Activated T-cell treated with anti-CD3 and anti-CD28 coated beads, Interleukin-2, amount 50 U/mL, for 24 hours (primary cell): ENCODE results near the gene CDK4.

Experiments used
- DNase-seq: peaks from one replicate; pipeline ENCODE4 v3.0.0-alpha.2; 2020
- H3K27ac Mint-ChIP-seq: 2 replicates; pipeline ENCODE4 v1.8.0; 2020; ENCODE audit warnings: mild to moderate bottlenecking, mixed read lengths
- H3K27me3 Mint-ChIP-seq: 2 replicates; pipeline ENCODE4 v1.8.0; 2020; ENCODE audit warnings: mixed read lengths
- H3K36me3 Mint-ChIP-seq: 2 replicates; pipeline ENCODE4 v1.8.0; 2020; ENCODE audit warnings: low read depth, mixed read lengths
- H3K4me1 Mint-ChIP-seq: 2 replicates; pipeline ENCODE4 v1.8.0; 2020; ENCODE audit warnings: low read depth, mixed read lengths
- H3K4me3 Mint-ChIP-seq: 2 replicates; pipeline ENCODE4 v1.8.0; 2020; ENCODE audit warnings: mild to moderate bottlenecking, moderate library complexity, mixed read lengths
- H3K9me3 Mint-ChIP-seq: 2 replicates; pipeline ENCODE4 v1.8.0; 2020; ENCODE audit warnings: mixed read lengths

CDK4 gene

DNA sequence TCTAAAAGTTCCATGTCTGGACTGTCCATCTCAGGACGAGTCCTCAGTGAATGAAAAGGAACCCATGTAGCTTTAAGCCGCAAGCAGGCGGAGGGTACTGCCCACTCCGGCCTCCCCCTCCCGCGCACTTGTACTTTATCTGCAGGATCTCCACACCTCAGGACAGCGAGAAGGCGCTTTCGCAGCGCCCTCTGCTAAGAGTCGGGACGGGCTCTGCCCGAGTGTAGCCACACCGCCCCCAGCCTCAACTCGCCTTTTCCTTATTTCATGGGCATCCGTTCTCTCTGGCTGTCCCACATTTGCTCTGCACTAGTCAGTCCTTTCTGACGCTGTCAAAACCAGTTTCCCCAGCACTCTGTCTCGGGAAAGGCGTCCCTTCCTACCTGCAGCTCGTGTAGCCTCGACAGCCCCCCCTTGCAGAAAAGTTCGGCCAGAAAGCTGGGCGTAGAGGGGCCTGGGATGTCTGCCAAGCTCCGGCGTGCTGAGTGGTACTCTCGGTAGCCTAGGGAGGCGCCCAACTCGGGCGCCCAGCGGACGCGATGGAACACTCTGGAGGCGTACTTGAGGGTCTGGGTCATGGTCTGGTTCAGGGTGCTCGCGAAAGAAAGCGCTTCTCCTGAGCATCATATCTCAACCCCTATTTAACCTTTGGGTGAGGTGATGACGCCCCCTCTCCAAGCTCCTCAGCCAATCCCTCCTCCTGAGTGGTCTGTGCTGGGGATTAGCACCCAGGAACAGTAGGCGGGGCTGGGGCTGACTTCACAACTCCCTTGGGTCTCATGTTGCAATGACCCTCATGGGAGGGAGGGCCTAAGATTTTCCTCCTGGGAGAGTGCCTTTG, 14.6 kb upstream of the CDK4 start, which contains the start of gene CYP27B1:
TSS of gene CYP27B1 (minus strand) at position 615 of the 841 bp plus-strand sequence. CDS start at position 578, 37 bp downstream.
- Mint-ChIP-seq H3K4me3 (peak within 1 kb of the TSS; percentile 91), H3K9me3 (no peaks in the 10 kb centered on the region), H3K36me3 (peaks cover 79% of the 10 kb centered on the region), H3K4me1 (peaks cover 57% of the 10 kb centered on the region), H3K27me3 (peaks cover 13% of the 10 kb centered on the region), H3K27ac (peak within 1 kb of the TSS; percentile 67)
- peak; percentile 48 for DNase-seq

DNA sequence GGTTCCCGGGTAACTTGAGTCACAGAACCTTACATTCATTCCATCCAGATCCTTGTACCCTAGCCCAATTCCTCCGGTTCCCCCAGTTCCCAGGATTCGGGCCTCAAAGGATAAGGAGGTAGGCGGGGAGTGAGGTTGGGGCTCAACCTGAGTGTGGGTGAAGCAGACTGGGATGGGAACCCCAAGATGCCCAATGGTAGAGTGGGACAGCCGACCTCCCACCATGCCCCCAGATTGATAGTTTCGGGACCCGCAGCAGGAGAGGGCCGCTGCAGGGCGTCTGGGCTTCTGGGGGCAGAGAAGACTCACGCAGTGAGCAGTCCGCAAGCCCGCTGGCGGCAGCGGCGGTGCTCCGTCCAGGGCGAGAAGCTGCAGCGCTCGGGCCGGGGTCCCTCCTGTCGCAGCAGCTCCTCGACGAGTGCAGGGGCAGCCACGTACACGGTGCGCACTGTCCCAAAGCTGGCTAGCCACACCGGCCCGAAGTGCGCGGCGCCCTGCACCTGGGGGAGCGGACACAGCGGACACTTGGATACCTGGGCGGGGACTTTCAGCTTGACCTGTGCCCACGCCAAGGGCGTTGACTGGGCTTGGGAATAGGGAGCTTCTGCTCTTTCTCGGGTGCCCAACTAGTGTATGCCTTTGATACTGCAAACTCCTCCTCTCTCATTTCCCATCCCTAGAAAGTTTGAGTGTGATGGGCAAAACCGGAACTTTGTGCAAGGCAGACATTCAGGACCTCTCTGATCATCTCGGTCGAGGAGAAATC, 13.8 kb upstream of the CDK4 start:
- peaks cover 51% of the 10 kb centered on the region for H3K4me1 Mint-ChIP-seq
- H3K27ac Mint-ChIP-seq: peak overlapping the region; percentile 67
- H3K27me3 Mint-ChIP-seq: peaks cover 13% of the 10 kb centered on the region
- H3K9me3 Mint-ChIP-seq: no peaks in the 10 kb centered on the region
- H3K4me3 Mint-ChIP-seq: peak overlapping the region; percentile 91
- H3K36me3 Mint-ChIP-seq: peaks cover 79% of the 10 kb centered on the region
- DNase-seq: no peak

- H3K9me3 Mint-ChIP-seq: no peaks in the 10 kb centered on the region
- peak overlapping the region; percentile 91 for H3K4me3 Mint-ChIP-seq
- peaks cover 79% of the 10 kb centered on the region for H3K36me3 Mint-ChIP-seq
- peaks cover 13% of the 10 kb centered on the region for H3K27me3 Mint-ChIP-seq
- peak overlapping the region; percentile 63 for H3K27ac Mint-ChIP-seq
- DNase-seq: peak; percentile 79
- H3K4me1 Mint-ChIP-seq: peaks cover 50% of the 10 kb centered on the region
Observed at GRCh38 chr12:57765003-57765697, 13.0 kb upstream of the CDK4 start.

GRCh38 chr12:57764662-57765002, 12.5 kb upstream of the CDK4 start:
- Mint-ChIP-seq H3K4me1 (peaks cover 50% of the 10 kb centered on the region), H3K36me3 (peaks cover 79% of the 10 kb centered on the region), H3K27me3 (peaks cover 13% of the 10 kb centered on the region), H3K4me3 (peak overlapping the region; percentile 91), H3K27ac (peak overlapping the region; percentile 63), H3K9me3 (no peaks in the 10 kb centered on the region)
- no peak for DNase-seq

GRCh38 chr12:57763881-57764661, 12.0 kb upstream of the CDK4 start:
- H3K4me3 Mint-ChIP-seq: peak overlapping the region; percentile 91
- H3K9me3 Mint-ChIP-seq: no peaks in the 10 kb centered on the region
- H3K36me3 Mint-ChIP-seq: peaks cover 79% of the 10 kb centered on the region
- peaks cover 13% of the 10 kb centered on the region for H3K27me3 Mint-ChIP-seq
- no peak for DNase-seq
- H3K27ac Mint-ChIP-seq: peak overlapping the region; percentile 63
- peaks cover 56% of the 10 kb centered on the region for H3K4me1 Mint-ChIP-seq

- H3K4me1 Mint-ChIP-seq: peaks cover 60% of the 10 kb centered on the region
- peaks cover 78% of the 10 kb centered on the region for H3K36me3 Mint-ChIP-seq
- no peak overlapping the region for H3K27ac Mint-ChIP-seq
- H3K27me3 Mint-ChIP-seq: peaks cover 13% of the 10 kb centered on the region
- H3K9me3 Mint-ChIP-seq: no peaks in the 10 kb centered on the region
- no peak overlapping the region for H3K4me3 Mint-ChIP-seq
- no peak for DNase-seq
Observed at GRCh38 chr12:57762463-57762862, 10.4 kb upstream of the CDK4 start.

GRCh38 chr12:57761391-57761998, 9.4 kb upstream of the CDK4 start:
- peaks cover 83% of the 10 kb centered on the region for H3K36me3 Mint-ChIP-seq
- H3K4me1 Mint-ChIP-seq: peaks cover 60% of the 10 kb centered on the region
- H3K4me3 Mint-ChIP-seq: no peak overlapping the region
- no peak for DNase-seq
- no peaks in the 10 kb centered on the region for H3K9me3 Mint-ChIP-seq
- H3K27me3 Mint-ChIP-seq: peaks cover 8% of the 10 kb centered on the region
- H3K27ac Mint-ChIP-seq: no peak overlapping the region

GRCh38 chr12:57760347-57760982, 8.4 kb upstream of the CDK4 start:
- Mint-ChIP-seq H3K4me1 (peaks cover 56% of the 10 kb centered on the region), H3K27me3 (peaks cover 4% of the 10 kb centered on the region), H3K4me3 (no peak overlapping the region), H3K27ac (no peak overlapping the region), H3K9me3 (no peaks in the 10 kb centered on the region), H3K36me3 (peaks cover 83% of the 10 kb centered on the region)
- no peak for DNase-seq

- DNase-seq: peak; percentile 47
- Mint-ChIP-seq H3K27me3 (peaks cover 4% of the 10 kb centered on the region), H3K27ac (peak overlapping the region; percentile 66), H3K4me3 (no peak overlapping the region), H3K36me3 (peaks cover 75% of the 10 kb centered on the region), H3K4me1 (peaks cover 52% of the 10 kb centered on the region), H3K9me3 (no peaks in the 10 kb centered on the region)
Observed at GRCh38 chr12:57759360-57759980, 7.4 kb upstream of the CDK4 start.

GRCh38 chr12:57758552-57759359, 6.6 kb upstream of the CDK4 start:
- H3K36me3 Mint-ChIP-seq: peaks cover 67% of the 10 kb centered on the region
- peaks cover 53% of the 10 kb centered on the region for H3K4me1 Mint-ChIP-seq
- no peak overlapping the region for H3K27ac Mint-ChIP-seq
- peaks cover 3% of the 10 kb centered on the region for H3K27me3 Mint-ChIP-seq
- no peak for DNase-seq
- H3K9me3 Mint-ChIP-seq: no peaks in the 10 kb centered on the region
- no peak overlapping the region for H3K4me3 Mint-ChIP-seq

- DNase-seq: no peak
- no peak overlapping the region for H3K27ac Mint-ChIP-seq
- no peaks in the 10 kb centered on the region for H3K27me3 Mint-ChIP-seq
- no peak overlapping the region for H3K4me3 Mint-ChIP-seq
- H3K9me3 Mint-ChIP-seq: no peaks in the 10 kb centered on the region
- H3K36me3 Mint-ChIP-seq: peaks cover 58% of the 10 kb centered on the region
- H3K4me1 Mint-ChIP-seq: peaks cover 52% of the 10 kb centered on the region
Observed at GRCh38 chr12:57757771-57758170, 5.7 kb upstream of the CDK4 start.
